NCI-H226 (cell line): ENCODE results near the gene RIN2.
A peak's percentile ranks its signal among the peaks of the same experiment; 100 is the strongest.

Experiments used
- DNase-seq: peaks from one replicate; pipeline ENCODE4 v3.0.0-alpha.2; 2015

RIN2 gene

GRCh38 chr20:19765913-19766312, 7.9 kb downstream of the RIN2 start:
- DNase-seq, result no peak

- no peak for DNase-seq
Observed at GRCh38 chr20:19767070-19767469, 9.0 kb downstream of the RIN2 start.

- no peak for DNase-seq
Observed at GRCh38 chr20:19768325-19768842, 10.3 kb downstream of the RIN2 start.

GRCh38 chr20:19769507-19769906, 11.4 kb downstream of the RIN2 start:
- no peak for DNase-seq

GRCh38 chr20:19770375-19770774, 12.3 kb downstream of the RIN2 start:
- DNase-seq, result no peak

- DNase-seq, result no peak
Observed at GRCh38 chr20:19771031-19771430, 13.0 kb downstream of the RIN2 start.

- DNase-seq, result no peak
Observed at GRCh38 chr20:19773471-19773870, 15.4 kb downstream of the RIN2 start.

GRCh38 chr20:19774135-19774933, 16.3 kb downstream of the RIN2 start:
- no peak for DNase-seq

GRCh38 chr20:19775353-19776253, 17.5 kb downstream of the RIN2 start:
- DNase-seq, result no peak

- no peak for DNase-seq
Observed at GRCh38 chr20:19777315-19777714, 19.3 kb downstream of the RIN2 start.

- DNase-seq, result no peak
Observed at GRCh38 chr20:19777981-19778380, 19.9 kb downstream of the RIN2 start.

- no peak for DNase-seq
Observed at GRCh38 chr20:19778404-19778803, 20.3 kb downstream of the RIN2 start.

GRCh38 chr20:19779634-19780033, 21.6 kb downstream of the RIN2 start:
- DNase-seq, result no peak

GRCh38 chr20:19780261-19780660, 22.2 kb downstream of the RIN2 start:
- DNase-seq, result no peak

GRCh38 chr20:19781235-19781634, 23.2 kb downstream of the RIN2 start:
- DNase-seq, result no peak

- DNase-seq, result no peak
Observed at GRCh38 chr20:19782669-19783068, 24.6 kb downstream of the RIN2 start.

GRCh38 chr20:19783966-19784401, 25.9 kb downstream of the RIN2 start:
- DNase-seq, result peak; percentile 37

- peak; percentile 42 for DNase-seq
Observed at GRCh38 chr20:19784511-19785172, 26.6 kb downstream of the RIN2 start.

GRCh38 chr20:19785173-19785982, 27.3 kb downstream of the RIN2 start:
- DNase-seq, result peak; percentile 44

- DNase-seq, result no peak
Observed at GRCh38 chr20:19785983-19786285, 27.9 kb downstream of the RIN2 start.

GRCh38 chr20:19786311-19786710, 28.3 kb downstream of the RIN2 start:
- DNase-seq, result peak; percentile 63

GRCh38 chr20:19787366-19787765, 29.3 kb downstream of the RIN2 start:
- no peak for DNase-seq
